SU-DHL-6 (cell line): ENCODE measurements around the gene DEGS1.

ENCODE experiments used
- CTCF ChIP-seq: fragments of 200-600 bp; sonication (generic); IDR thresholded peaks from one replicate; pipeline ENCODE4 v1.5.1; 2017; ENCODE audit warnings: antibody characterized with exemption, mild to moderate bottlenecking, low read length, moderate library complexity; ENCODE audit not compliant: insufficient read depth, poor library complexity, severe bottlenecking
- EZH2phosphoT487 ChIP-seq: fragments of 200-600 bp; sonication (generic), shearing (Covaris generic); conservative IDR thresholded peaks from 2 replicates; pipeline ENCODE4 v1.6.1; 2018; ENCODE audit warnings: mild to moderate bottlenecking, antibody characterized with exemption, low read length, moderate library complexity, mixed read lengths

DNA sequence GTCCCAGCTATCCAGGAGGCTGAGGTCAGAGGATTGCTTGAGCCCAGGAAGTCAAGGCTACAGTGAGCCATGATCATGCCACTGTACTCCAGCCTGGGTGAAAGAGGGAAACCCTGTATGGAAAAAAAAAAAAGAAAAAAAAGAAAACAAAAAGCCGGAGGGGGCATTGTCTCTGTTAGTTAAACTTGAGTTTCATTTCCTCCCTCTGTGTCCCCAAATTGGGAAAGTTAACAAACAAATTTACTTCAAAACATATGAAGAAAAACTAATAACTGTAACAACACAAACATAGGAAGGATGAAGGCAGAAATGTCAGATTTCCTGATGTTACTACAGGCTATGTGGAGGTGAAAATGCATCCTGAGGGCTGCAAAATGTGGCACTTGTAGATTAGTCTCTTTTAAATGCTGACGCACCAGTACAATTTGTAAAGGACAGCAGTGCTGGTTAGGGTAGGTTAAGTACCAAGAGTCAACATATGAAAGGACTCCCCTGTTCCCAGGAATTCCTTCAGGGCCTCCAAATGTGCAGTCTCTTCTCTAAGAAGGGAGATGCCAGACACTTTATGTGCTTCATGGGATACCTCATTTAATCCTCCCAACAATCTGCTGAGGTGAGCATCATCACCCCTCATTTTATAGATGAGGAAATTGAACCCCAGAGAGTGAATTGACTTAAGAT lies 52.9 kb downstream of the DEGS1 start:
- TF ChIP-seq CTCF: no peak
- TF ChIP-seq EZH2phosphoT487: no peak
